MM.1S (cell line): ENCODE results near the gene PRPS1.
"Not testable (repeated sequence)": the region's sequence is repeated elsewhere in the genome, so short reads cannot be mapped to it uniquely, and the experiment has no call there.

Experiments
- DNase-seq: peaks from one replicate; pipeline ENCODE4 v3.0.0-alpha.2; 2015
- H2AFZ ChIP-seq: fragments of 300-600 bp; sonication (generic); 2 replicates; pipeline ENCODE4 v1.6.0; 2016; ENCODE audit warnings: antibody characterized with exemption, low read length
- H3F3A ChIP-seq: fragments of 300-600 bp; sonication (generic); 2 replicates; pipeline ENCODE4 v1.6.1; 2016; ENCODE audit warnings: mild to moderate bottlenecking, antibody characterized with exemption, low read length, moderate library complexity, mixed read lengths; ENCODE audit not compliant: insufficient read depth
- H3K27ac ChIP-seq: fragments of 300-600 bp; sonication (generic); 2 replicates; pipeline ENCODE4 v1.5.1; 2016; ENCODE audit warnings: mild to moderate bottlenecking, low read length
- H3K27me3 ChIP-seq: fragments of 300-600 bp; sonication (generic); replicated peaks from 2 replicates; pipeline ENCODE4 v1.6.0; 2016; ENCODE audit warnings: low read length; ENCODE audit not compliant: insufficient read depth
- H3K36me3 ChIP-seq: fragments of 300-600 bp; sonication (generic); replicated peaks from 2 replicates; pipeline ENCODE4 v1.6.1; 2016; ENCODE audit warnings: mild to moderate bottlenecking, low read length, mixed read lengths; ENCODE audit not compliant: insufficient read depth
- H3K4me1 ChIP-seq: fragments of 300-600 bp; sonication (generic); 2 replicates; pipeline ENCODE4 v1.6.1; 2016; ENCODE audit warnings: low read length, mixed read lengths
- H3K4me2 ChIP-seq: fragments of 300-600 bp; sonication (generic); 2 replicates; pipeline ENCODE4 v1.6.0; 2016; ENCODE audit warnings: low read depth, low read length
- H3K4me3 ChIP-seq: fragments of 300-600 bp; sonication (generic); 2 replicates; pipeline ENCODE4 v1.5.1; 2016; ENCODE audit warnings: low read length, mixed read lengths
- H3K79me2 ChIP-seq: fragments of 300-600 bp; sonication (generic); 2 replicates; pipeline ENCODE4 v1.6.1; 2016; ENCODE audit warnings: mixed run types, low read length, mixed read lengths
- H3K9ac ChIP-seq: fragments of 300-600 bp; sonication (generic); 2 replicates; pipeline ENCODE4 v1.6.1; 2016; ENCODE audit warnings: low read length, mixed read lengths
- H3K9me2 ChIP-seq: fragments of 300-600 bp; sonication (generic); replicated peaks from 2 replicates; pipeline ENCODE4 v1.6.1; 2016; ENCODE audit warnings: mild to moderate bottlenecking, low read length, mixed read lengths; ENCODE audit not compliant: insufficient read depth
- H3K9me3 ChIP-seq: fragments of 300-600 bp; sonication (generic); replicated peaks from 2 replicates; pipeline ENCODE4 v1.6.1; 2016; ENCODE audit warnings: mild to moderate bottlenecking, low read length, mixed read lengths; ENCODE audit not compliant: insufficient read depth
- H4K20me1 ChIP-seq: fragments of 300-600 bp; sonication (generic); 2 replicates; pipeline ENCODE4 v1.6.1; 2016; ENCODE audit warnings: mild to moderate bottlenecking, low read length, moderate library complexity, mixed read lengths; ENCODE audit not compliant: insufficient read depth
- EZH2 ChIP-seq: fragments of 300-600 bp; sonication (generic); optimal IDR thresholded peaks from 2 replicates; pipeline ENCODE3; 2017; ENCODE audit warnings: low read depth, mild to moderate bottlenecking, antibody characterized with exemption, low read length, mixed read lengths
- EZH2phosphoT487 ChIP-seq: fragments of 300-600 bp; sonication (generic); IDR thresholded peaks from 2 replicates; pipeline ENCODE4 v1.6.1; 2018; ENCODE audit warnings: antibody characterized with exemption, low read length
- TF ChIP-seq, protein P1 (sequence below): fragments of 300-600 bp; sonication (generic); IDR thresholded peaks from 2 replicates; pipeline ENCODE4 v1.5.1; 2016; ENCODE audit warnings: antibody characterized with exemption, low read length, mixed read lengths

The PRPS1 gene

DNA sequence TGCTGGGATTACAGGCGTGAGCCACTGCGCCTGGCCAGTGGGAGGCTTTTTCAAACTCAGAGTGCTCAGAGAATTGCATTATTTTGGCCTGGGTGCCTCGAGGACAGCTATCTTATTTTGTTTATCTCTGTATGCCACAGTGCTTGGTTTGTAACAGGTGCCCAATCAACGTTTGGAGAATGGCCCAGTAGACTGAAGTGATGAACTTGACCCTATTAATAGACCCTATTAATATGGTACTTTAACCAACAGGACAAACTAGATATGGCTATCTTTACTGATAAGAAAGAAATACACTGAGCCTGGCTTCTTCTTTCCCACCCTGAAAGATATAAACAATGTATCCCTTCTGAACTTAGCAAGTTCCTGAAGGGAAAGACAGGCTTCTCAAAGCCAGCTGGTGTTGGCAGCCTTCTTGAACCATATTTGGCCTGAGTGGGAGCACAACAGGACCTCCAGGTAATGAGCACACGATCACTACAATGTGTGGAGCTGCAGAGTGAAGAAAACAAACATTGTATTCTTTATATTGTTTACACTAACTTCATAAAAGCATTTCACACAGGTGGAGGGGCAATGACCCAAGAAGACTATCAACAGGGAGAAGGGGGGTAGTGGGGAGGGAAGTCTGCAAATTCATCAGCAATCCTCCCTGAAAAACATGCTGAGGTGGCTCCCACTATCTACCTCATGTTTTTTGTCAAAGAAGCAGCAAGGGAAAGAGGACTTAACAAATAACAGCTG is 41.7 kb downstream of the PRPS1 start:
- H3F3A ChIP-seq, result peaks cover 18% of the 10 kb centered on the region
- H3K27ac ChIP-seq, result no peak overlapping the region
- H3K4me3 ChIP-seq, result no peak overlapping the region
- no peak overlapping the region for H3K9ac ChIP-seq
- no peaks in the 10 kb centered on the region for H3K36me3 ChIP-seq
- no peak overlapping the region for H3K4me2 ChIP-seq
- TF ChIP-seq EZH2phosphoT487, result no peak
- TF ChIP-seq, protein P1, sequence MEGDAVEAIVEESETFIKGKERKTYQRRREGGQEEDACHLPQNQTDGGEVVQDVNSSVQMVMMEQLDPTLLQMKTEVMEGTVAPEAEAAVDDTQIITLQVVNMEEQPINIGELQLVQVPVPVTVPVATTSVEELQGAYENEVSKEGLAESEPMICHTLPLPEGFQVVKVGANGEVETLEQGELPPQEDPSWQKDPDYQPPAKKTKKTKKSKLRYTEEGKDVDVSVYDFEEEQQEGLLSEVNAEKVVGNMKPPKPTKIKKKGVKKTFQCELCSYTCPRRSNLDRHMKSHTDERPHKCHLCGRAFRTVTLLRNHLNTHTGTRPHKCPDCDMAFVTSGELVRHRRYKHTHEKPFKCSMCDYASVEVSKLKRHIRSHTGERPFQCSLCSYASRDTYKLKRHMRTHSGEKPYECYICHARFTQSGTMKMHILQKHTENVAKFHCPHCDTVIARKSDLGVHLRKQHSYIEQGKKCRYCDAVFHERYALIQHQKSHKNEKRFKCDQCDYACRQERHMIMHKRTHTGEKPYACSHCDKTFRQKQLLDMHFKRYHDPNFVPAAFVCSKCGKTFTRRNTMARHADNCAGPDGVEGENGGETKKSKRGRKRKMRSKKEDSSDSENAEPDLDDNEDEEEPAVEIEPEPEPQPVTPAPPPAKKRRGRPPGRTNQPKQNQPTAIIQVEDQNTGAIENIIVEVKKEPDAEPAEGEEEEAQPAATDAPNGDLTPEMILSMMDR, result no peak
- no peak for TF ChIP-seq EZH2
- no peak overlapping the region for H2AFZ ChIP-seq
- H3K27me3 ChIP-seq, result no peaks in the 10 kb centered on the region
- no peaks in the 10 kb centered on the region for H3K9me3 ChIP-seq
- no peaks in the 10 kb centered on the region for H4K20me1 ChIP-seq
- H3K79me2 ChIP-seq, result peaks cover 5% of the 10 kb centered on the region; the same call in 1 of the 2 replicates
- H3K9me2 ChIP-seq, result no peaks in the 10 kb centered on the region
- peaks cover 22% of the 10 kb centered on the region for H3K4me1 ChIP-seq
- DNase-seq, result no peak

DNA sequence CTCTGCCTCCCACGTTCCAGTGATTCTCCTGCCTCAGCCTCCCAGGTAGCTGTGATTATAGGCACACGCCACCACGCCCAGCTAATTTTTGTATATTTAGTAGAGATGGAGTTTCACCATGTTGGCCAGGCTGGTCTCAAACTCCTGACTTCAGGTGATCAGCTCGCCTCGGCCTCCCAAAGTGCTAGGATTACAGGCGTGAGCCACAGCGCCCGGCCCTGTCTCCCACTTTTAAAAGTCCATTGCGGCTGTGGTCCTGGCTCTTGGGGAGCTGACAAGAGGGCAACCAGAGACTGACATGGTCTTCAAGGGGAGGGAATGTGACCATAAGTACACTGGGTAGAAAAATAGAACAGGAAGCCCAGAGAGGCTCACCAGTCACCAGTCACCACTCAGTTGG is 42.9 kb downstream of the PRPS1 start:
- H4K20me1 ChIP-seq, DNase-seq, H3K36me3 ChIP-seq, H3K4me3 ChIP-seq, H3K9me2 ChIP-seq, H3K9me3 ChIP-seq, H3K9ac ChIP-seq, H3K27ac ChIP-seq, H3K4me2 ChIP-seq, H2AFZ ChIP-seq, H3K27me3 ChIP-seq: not testable (repeated sequence)
- peaks cover 29% of the 10 kb centered on the region for H3F3A ChIP-seq
- H3K79me2 ChIP-seq, result peaks cover 12% of the 10 kb centered on the region; the same call in 1 of the 2 replicates
- H3K4me1 ChIP-seq, result peaks cover 28% of the 10 kb centered on the region

DNA sequence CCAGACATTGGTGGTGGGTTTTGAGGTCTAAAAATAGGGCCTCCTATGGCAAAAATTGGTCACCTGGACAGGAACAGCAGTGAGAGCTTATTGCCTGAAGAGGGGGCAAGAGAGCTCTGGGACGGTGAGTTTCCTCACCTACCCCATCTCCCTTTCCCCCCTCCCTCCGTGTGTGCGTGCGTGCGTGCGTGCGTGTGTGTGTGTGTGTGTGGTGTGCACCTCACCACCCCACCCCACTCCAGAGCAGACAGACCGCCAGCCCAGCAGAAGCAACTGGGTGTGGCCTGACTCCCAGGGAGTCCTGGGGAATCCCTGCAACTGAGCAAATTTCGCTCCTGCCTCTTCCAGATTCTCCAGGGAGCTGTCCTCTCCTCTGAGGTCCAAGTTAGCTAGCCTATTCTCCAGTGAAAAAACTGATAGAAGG is 44.7 kb downstream of the PRPS1 start:
- TF ChIP-seq, protein P1, result peak; percentile 60
- TF ChIP-seq EZH2 (no peak), EZH2phosphoT487 (no peak)
- Histone ChIP-seq H4K20me1 (no peaks in the 10 kb centered on the region), H3F3A (peaks cover 33% of the 10 kb centered on the region), H3K36me3 (no peaks in the 10 kb centered on the region), H2AFZ (no peak overlapping the region), H3K4me2 (peak overlapping the region; percentile 80; the same call in 1 of the 2 replicates), H3K4me1 (peaks cover 32% of the 10 kb centered on the region), H3K27ac (peak overlapping the region; percentile 98), H3K9me3 (no peaks in the 10 kb centered on the region), H3K9me2 (no peaks in the 10 kb centered on the region), H3K27me3 (no peaks in the 10 kb centered on the region), H3K4me3 (peak overlapping the region; percentile 12; the same call in 1 of the 2 replicates), H3K9ac (peak overlapping the region; percentile 100), H3K79me2 (peaks cover 17% of the 10 kb centered on the region; the same call in 1 of the 2 replicates)
- DNase-seq, result peak; percentile 77

DNA sequence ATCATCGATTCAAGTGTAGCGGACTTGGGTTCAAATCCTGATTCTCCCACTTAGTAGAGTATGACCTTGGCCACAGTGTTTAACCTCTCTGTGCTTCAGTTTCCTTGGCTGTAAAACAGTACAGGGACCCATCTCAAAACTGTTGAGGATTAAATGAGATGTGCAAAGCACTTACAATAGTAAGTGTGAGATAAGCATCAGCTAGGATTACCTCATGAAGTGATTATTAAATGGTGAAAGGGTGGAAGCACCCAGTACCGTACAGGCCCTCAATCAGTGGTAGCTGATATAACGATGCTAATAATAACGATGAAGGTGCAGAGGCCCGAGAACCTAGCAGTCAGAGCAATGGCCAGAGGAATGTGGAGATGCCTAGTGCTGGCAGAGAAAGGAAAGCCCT is 45.1 kb downstream of the PRPS1 start:
- H3K9ac ChIP-seq, result peak overlapping the region; percentile 100
- no peaks in the 10 kb centered on the region for H3K27me3 ChIP-seq
- H2AFZ ChIP-seq, result no peak overlapping the region

More for the DNA sequence above, 45.1 kb downstream of the PRPS1 start:
- TF ChIP-seq EZH2 (no peak), EZH2phosphoT487 (no peak)
- TF ChIP-seq, protein P1, result no peak
- Histone ChIP-seq H3K79me2 (peaks cover 17% of the 10 kb centered on the region; the same call in 1 of the 2 replicates), H3K4me3 (peak overlapping the region; percentile 12; the same call in 1 of the 2 replicates), H3K4me2 (peak overlapping the region; percentile 80), H3K36me3 (no peaks in the 10 kb centered on the region), H3K9me2 (no peaks in the 10 kb centered on the region), H4K20me1 (no peaks in the 10 kb centered on the region), H3K9me3 (no peaks in the 10 kb centered on the region), H3K4me1 (peaks cover 32% of the 10 kb centered on the region), H3K27ac (peak overlapping the region; percentile 98), H3F3A (peaks cover 33% of the 10 kb centered on the region)
- DNase-seq, result no peak
